Activated CD4-positive, alpha-beta T cell treated with anti-CD3 and anti-CD28 coated beads for 36 hours (primary cell): ENCODE data around the gene GIPC1. TPM values are rescaled to one million over a fixed set of nuclear protein-coding genes. Genes with fewer than 3 reads are reported as not detected.

Experiments used
- ATAC-seq: fragments of 200-7000 bp; cut with Tn5 transposase; one replicate; pipeline ENCODE4 v1.10.0; 2021; ENCODE audit warnings: mild to moderate bottlenecking, moderate library complexity
- CTCF ChIA-PET: fragments of 350-600 bp; sonication (Branson Sonifier 250); formaldehyde crosslinking; loops from one replicate; lab custom pipeline; 2021; ENCODE audit warnings: antibody characterized with exemption; lab: Charles Lee
- POLR2A ChIA-PET: fragments of 350-600 bp; sonication (Branson Sonifier 250); formaldehyde crosslinking; loops from one replicate; lab custom pipeline; 2021; ENCODE audit warnings: antibody characterized with exemption, inconsistent platforms; lab: Charles Lee
- DNase-seq: peaks from one replicate; pipeline ENCODE4 v3.0.0-alpha.2; 2020
- H3K27ac Mint-ChIP-seq: one replicate; pipeline ENCODE4 v1.8.0; 2021; ENCODE audit warnings: mixed read lengths
- H3K27me3 Mint-ChIP-seq: one replicate; pipeline ENCODE4 v1.8.0; 2021; ENCODE audit warnings: mixed read lengths
- H3K36me3 Mint-ChIP-seq: one replicate; pipeline ENCODE4 v1.8.0; 2021; ENCODE audit warnings: low read depth, mixed read lengths
- H3K4me1 Mint-ChIP-seq: one replicate; pipeline ENCODE4 v1.8.0; 2021; ENCODE audit warnings: mixed read lengths
- H3K4me3 Mint-ChIP-seq: one replicate; pipeline ENCODE4 v1.8.0; 2021; ENCODE audit warnings: mild to moderate bottlenecking, moderate library complexity, mixed read lengths
- H3K9me3 Mint-ChIP-seq: one replicate; pipeline ENCODE4 v1.8.0; 2021; ENCODE audit warnings: low read depth, mixed read lengths
- intact Hi-C, 2 experiments: fragments of 100-400 bp; cut with DNase I in 1 of 2; cut with micrococcal nuclease in 1 of 2; formaldehyde crosslinking; loops; one replicate each; pipeline versions ENCODE4 v1.14.2 to v1.15.1; 2022 to 2024; cut with DNase I, micrococcal nuclease
- total RNA-seq, 2 experiments: library from RNA; stranded (reverse); gene quantifications; one replicate each; pipeline ENCODE4 v1.2.3, GENCODE V29; 2021

The GIPC1 gene
- total RNA-seq, 2 experiments from 2014 or later: 19.3 to 25.7 TPM

DNA sequence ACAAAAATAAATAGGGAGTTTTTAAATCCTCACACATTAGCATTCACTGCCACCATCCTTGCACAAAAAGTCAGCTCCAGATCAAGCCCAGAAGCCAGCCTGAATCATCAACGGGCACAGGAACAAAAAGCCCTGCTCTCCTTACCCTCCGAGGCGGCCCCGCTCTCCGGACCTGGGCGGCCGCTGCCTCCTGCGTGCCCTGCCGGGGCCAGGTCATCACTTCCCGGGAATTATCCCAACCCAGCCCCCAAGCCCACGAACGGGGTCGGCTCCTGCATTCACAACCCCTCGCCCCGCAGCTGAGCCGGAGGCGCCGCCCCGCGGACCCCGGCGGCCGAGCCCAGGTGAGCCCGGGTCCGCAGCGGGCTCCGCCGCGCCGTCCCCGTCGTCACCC, 21.5 kb upstream of the GIPC1 start:
- no peaks in the 10 kb centered on the region for H3K9me3 Mint-ChIP-seq
- no peak for ATAC-seq
- ChIA-PET POLR2A (interaction anchor here (0.6 to 2.8 kb wide), 5 partner anchors 11 to 30 kb away, joined by 3 to 12 read pairs (median 3); partner anchors contain the start of gene GIPC1), CTCF (interaction anchor here (0.6 to 2.5 kb wide), 6 partner anchors 10 to 615 kb away, joined by 3 to 11 read pairs (median 4); no protein-coding TSS in a partner anchor)
- H3K36me3 Mint-ChIP-seq: peaks cover 42% of the 10 kb centered on the region
- DNase-seq: no peak
- H3K4me1 Mint-ChIP-seq: peaks cover 54% of the 10 kb centered on the region
- peak overlapping the region; percentile 94 for H3K4me3 Mint-ChIP-seq
- intact Hi-C loops: loop anchor here in 1 of 2 experiments (5.0 to 10.0 kb wide), 3 partner anchors 150 to 1573 kb away; partner anchors contain the start of genes RAD23A and TPM4
- peak overlapping the region; percentile 81 for H3K27ac Mint-ChIP-seq
- no peaks in the 10 kb centered on the region for H3K27me3 Mint-ChIP-seq

DNA sequence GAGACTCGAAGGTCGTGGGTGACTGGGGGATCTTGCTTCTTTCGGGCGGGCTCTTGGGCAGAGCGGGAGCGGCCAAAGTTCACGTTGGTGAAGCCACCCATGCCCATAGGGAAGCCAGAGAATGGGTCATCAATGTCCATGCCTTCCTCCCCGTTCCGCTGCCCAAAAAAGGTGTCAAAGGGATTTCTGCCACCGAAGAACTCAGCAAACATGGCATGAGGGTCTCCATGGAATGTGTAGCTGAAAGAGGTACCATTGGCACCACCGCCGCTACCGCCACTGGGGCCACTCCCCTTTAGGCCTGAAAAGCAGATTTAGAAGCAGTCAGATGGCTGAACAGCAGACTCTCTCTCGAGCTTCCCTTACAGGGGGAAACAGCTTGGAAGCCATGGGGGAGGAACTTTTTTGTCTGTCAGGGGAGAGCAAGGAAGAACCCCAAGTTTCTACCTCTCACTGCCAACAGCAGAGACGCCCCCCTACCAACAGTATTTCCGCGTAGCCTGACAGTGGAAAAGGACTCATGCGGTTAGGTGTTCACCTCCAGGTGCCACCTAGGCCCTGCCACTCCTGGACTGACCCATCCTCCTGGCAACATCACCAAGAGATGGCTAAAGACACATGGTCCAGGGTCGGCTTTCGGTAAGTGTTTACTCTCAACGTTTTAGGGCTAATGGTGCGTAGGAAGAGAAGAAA, 21.0 kb upstream of the GIPC1 start:
- ChIA-PET POLR2A (interaction anchor here (0.6 to 2.6 kb wide), 4 partner anchors 10 to 30 kb away, joined by 3 to 12 read pairs (median 3); partner anchors contain the start of gene GIPC1), CTCF (interaction anchor here (0.7 to 2.5 kb wide), 5 partner anchors 10 to 614 kb away, joined by 3 to 11 read pairs (median 3); partner anchors contain the start of gene PTGER1)
- Mint-ChIP-seq H3K4me1 (peaks cover 49% of the 10 kb centered on the region), H3K27ac (peak overlapping the region; percentile 81), H3K9me3 (no peaks in the 10 kb centered on the region), H3K4me3 (peak overlapping the region; percentile 94), H3K27me3 (no peaks in the 10 kb centered on the region), H3K36me3 (peaks cover 44% of the 10 kb centered on the region)
- ATAC-seq (no peak), DNase-seq (no peak)
- intact Hi-C loops: loop anchor here in 1 of 2 experiments (5.0 to 10.0 kb wide), 3 partner anchors 150 to 1572 kb away; partner anchors contain the start of genes RAD23A and TPM4

DNA sequence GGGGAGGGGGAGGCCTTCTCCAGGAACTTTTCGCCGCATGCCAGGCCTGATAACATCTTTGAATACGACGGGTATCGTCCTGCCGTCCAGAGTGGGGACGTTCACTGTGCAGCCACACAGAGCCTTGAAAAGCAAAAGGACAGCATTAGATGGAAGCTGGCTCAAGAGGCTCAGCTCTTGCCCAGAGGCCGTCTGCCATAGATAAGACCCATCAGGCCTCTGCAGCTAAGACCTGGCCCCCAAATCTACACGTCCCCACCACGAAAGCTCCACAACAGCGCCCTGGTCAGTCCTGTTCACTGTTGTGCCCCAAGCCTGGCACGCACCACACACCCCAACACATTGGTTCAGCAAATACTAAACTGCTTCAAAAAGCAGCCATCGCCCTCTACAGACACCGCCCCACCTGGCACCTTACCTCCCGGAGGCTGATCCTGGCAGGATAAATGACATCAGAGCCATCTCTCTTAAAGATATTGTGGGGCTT, 20.2 kb upstream of the GIPC1 start:
- ATAC-seq: no peak
- no peak for DNase-seq
- H3K9me3 Mint-ChIP-seq: no peaks in the 10 kb centered on the region
- H3K4me1 Mint-ChIP-seq: peaks cover 47% of the 10 kb centered on the region
- H3K4me3 Mint-ChIP-seq: peak overlapping the region; percentile 94
- H3K27ac Mint-ChIP-seq: peak overlapping the region; percentile 81
- intact Hi-C loops: loop anchor here in 1 of 2 experiments (5.0 to 10.0 kb wide), 3 partner anchors 149 to 1571 kb away; partner anchors contain the start of genes RAD23A and TPM4
- no peaks in the 10 kb centered on the region for H3K27me3 Mint-ChIP-seq
- ChIA-PET CTCF (interaction anchor here (0.7 to 2.5 kb wide), 3 partner anchors 11 to 614 kb away, joined by 3 to 11 read pairs (median 3); no protein-coding TSS in a partner anchor), POLR2A (interaction anchor here (0.6 kb wide), 1 partner anchor 928 kb away, joined by 5 read pairs; no protein-coding TSS in a partner anchor)
- peaks cover 44% of the 10 kb centered on the region for H3K36me3 Mint-ChIP-seq

DNA sequence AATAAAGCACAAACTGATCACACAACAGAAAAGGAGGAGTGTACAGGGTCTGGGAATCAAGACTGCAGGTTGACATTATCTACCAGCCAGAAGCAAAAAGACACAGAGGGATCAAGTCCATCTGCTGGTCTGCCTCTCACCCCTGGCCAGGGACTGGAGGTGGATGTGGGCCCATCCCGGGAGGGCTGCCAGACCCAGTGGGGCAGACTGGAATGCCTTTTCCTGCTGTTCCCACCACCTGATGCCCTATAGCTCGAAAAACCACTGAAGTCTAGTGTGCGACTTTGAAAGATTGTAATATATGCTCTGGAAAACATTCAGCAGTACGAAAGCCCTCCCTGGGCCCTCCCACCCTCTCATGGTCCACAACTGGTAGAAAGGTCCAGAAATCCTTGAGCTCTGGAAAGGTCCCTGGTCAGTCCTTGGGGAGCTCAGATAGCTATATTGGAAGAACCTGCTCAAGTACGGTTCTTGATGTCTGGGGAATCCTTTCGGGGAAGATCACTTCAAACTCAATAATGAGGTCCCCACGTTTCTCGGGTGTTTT, 19.6 kb upstream of the GIPC1 start:
- Mint-ChIP-seq H3K4me1 (peaks cover 52% of the 10 kb centered on the region), H3K27me3 (no peaks in the 10 kb centered on the region), H3K4me3 (peak overlapping the region; percentile 94), H3K9me3 (no peaks in the 10 kb centered on the region), H3K27ac (peak overlapping the region; percentile 81), H3K36me3 (peaks cover 44% of the 10 kb centered on the region)
- ChIA-PET POLR2A (interaction anchor here (0.6 kb wide), 1 partner anchor 928 kb away, joined by 5 read pairs; no protein-coding TSS in a partner anchor), CTCF (interaction anchor here (0.7 to 2.5 kb wide), 2 partner anchors 11 to 35 kb away, joined by 3 to 11 read pairs; no protein-coding TSS in a partner anchor)
- ATAC-seq: no peak
- intact Hi-C loops: loop anchor here in 1 of 2 experiments (5.0 to 10.0 kb wide), 3 partner anchors 148 to 1571 kb away; partner anchors contain the start of genes RAD23A and TPM4
- no peak for DNase-seq

DNA sequence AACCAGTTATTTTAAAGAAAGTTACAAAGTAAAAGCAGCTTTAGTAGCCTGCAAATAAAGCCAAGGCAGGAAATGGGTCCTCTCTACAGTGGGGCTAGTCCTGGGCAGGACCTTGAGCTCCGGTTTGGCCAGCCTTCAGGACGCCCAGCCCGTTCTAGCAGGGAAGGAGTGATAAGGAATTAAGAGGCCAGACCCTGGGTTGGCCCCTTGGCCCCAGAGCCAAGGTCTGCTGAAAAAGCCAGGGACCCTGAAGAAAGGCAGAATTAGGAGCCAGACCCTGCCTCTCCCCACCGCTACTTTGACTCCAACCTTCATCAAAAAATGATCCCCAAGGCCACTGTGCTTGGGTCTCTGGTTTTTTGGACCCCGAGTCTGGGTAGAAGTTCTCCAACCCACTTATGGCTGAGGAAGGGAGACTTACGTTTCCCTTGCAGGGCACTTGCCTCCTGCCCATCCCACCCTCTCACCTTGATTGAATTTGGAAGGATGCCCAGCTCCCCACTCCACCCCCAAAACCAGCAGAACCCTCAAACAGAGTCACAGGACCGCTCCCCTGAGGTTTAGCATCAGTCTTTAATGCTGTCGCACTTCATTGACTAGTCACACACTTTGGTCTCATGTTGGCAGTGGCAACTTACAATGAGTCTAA, 18.4 kb upstream of the GIPC1 start:
- no peaks in the 10 kb centered on the region for H3K9me3 Mint-ChIP-seq
- CTCF ChIA-PET: interaction anchor here (0.9 kb wide), 1 partner anchor 10 kb away, joined by 3 read pairs; no protein-coding TSS in a partner anchor
- POLR2A ChIA-PET: interaction anchor here (0.6 kb wide), 1 partner anchor 40 kb away, joined by 3 read pairs; no protein-coding TSS in a partner anchor
- peaks cover 44% of the 10 kb centered on the region for H3K36me3 Mint-ChIP-seq
- no peaks in the 10 kb centered on the region for H3K27me3 Mint-ChIP-seq
- ATAC-seq (no peak), DNase-seq (no peak)
- H3K27ac Mint-ChIP-seq: peak overlapping the region; percentile 37
- peak overlapping the region; percentile 94 for H3K4me3 Mint-ChIP-seq
- H3K4me1 Mint-ChIP-seq: peaks cover 49% of the 10 kb centered on the region
- intact Hi-C loops: loop anchor here in 1 of 2 experiments (10.0 kb wide), 1 partner anchor 1570 kb away; the partner anchor contains the start of gene RAD23A

DNA sequence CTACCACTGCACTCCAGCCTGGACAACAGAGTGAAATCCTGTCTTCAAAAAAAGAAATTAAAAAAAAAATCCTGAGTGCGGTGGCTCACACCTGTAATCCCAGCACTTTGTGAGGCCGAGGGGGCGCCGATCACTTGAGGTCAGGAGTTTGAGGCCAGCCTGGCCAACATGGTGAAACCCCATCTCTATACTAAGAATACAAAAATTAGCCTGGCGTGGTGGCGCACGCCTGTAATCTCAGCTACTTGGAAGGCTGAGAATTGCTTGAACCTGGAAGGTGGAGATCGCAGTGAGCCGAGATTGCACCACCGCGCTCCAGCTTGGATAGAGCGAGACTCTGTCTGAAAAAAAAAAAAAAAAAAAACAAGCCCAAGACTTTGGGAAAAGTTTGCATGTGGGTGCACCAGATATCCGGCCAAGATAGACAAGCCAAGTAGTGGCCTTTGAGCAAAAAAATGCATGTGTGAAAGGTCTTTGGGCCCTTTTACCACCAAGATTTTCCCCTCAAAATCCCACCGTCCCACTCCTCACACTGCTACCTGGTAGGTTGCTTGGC, 16.6 kb upstream of the GIPC1 start:
- Mint-ChIP-seq H3K36me3 (peaks cover 41% of the 10 kb centered on the region), H3K9me3 (no peaks in the 10 kb centered on the region), H3K27me3 (no peaks in the 10 kb centered on the region), H3K4me1 (peaks cover 55% of the 10 kb centered on the region), H3K4me3 (no peak overlapping the region), H3K27ac (no peak overlapping the region)
- CTCF ChIA-PET: interaction anchor here (0.6 to 0.9 kb wide), 4 partner anchors 9 to 856 kb away, joined by 3 to 4 read pairs (median 3); no protein-coding TSS in a partner anchor
- ATAC-seq (no peak), DNase-seq (no peak)
- intact Hi-C loops: loop anchor here in 1 of 2 experiments (10.0 kb wide), 1 partner anchor 1568 kb away; the partner anchor contains the start of gene RAD23A
- POLR2A ChIA-PET: no interaction called here

DNA sequence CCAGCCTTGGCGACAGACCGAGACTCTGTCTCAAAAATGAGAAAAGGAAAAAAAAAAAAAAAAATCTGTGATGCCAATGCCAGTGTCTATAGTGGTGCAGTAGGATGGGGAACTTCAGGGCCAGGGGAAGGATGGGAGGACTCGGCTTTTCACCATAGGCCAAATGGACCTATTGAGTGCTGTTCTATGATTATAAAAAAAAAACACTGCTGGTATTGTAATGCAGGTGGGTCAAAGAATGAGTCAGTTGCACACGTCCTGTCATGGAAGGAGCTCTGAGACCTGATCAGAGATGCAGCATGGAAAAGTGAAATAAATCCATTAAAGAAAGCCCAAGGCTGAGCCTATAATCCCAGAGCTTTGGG, 15.3 kb upstream of the GIPC1 start:
- H3K27me3 Mint-ChIP-seq: no peaks in the 10 kb centered on the region
- DNase-seq (no peak), ATAC-seq (no peak)
- no peak overlapping the region for H3K4me3 Mint-ChIP-seq
- H3K36me3 Mint-ChIP-seq: peaks cover 29% of the 10 kb centered on the region
- no peaks in the 10 kb centered on the region for H3K9me3 Mint-ChIP-seq
- POLR2A ChIA-PET: no interaction called here
- CTCF ChIA-PET: no interaction called here
- H3K27ac Mint-ChIP-seq: peak overlapping the region; percentile 76
- intact Hi-C loops: loop anchor here in 1 of 2 experiments (10.0 kb wide), 1 partner anchor 1566 kb away; the partner anchor contains the start of gene RAD23A
- H3K4me1 Mint-ChIP-seq: peaks cover 62% of the 10 kb centered on the region

DNA sequence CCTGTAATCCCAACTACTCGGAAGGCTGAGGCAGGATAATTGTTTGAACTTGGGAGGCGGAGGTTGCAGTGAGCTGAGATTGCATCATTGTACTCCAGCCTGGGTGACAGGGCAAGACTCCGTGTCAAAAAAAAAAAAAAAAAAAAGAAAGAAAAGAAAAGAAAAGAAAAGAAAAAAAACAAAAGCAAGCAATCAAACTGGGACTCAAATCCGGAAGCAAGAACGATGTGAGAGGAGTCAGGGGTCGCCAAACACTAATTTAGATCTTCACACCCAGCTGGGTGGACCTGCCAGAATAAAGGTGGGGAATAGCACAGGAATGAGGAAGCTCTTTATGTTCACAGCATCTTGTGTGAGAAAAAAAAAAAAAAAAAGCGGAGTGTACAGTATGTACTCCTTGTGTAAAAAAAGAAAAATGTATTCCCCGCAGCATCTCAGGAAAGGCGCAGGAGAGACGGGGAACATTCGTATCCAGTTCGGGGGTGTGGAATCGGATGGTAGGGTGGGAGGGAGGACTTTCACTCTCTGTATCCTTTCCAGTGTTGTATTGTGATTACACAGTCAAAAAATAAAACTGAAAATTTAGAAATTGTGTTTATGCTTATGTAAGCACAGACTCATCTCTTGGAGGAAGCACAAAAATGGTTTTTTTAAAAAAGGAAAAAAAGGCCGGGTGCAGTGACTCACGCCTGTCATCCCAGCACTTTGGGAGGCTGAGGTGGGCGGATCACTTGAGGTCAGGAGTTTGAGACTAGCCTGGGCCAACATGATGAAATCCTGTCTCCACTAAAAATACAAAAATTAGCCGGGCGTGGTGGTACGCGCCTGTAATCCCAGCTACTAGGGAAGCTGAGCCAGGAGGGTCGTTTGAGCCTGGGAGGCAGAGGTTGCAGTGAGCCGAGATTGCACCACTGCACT, 14.6 kb upstream of the GIPC1 start:
- POLR2A ChIA-PET: interaction anchor here (2.1 kb wide), 1 partner anchor 8 kb away, joined by 12 read pairs; the partner anchor contains the start of gene DNAJB1
- intact Hi-C loops: loop anchor here in 1 of 2 experiments (10.0 kb wide), 1 partner anchor 1566 kb away; the partner anchor contains the start of gene RAD23A
- H3K36me3 Mint-ChIP-seq: peaks cover 22% of the 10 kb centered on the region
- H3K9me3 Mint-ChIP-seq: no peaks in the 10 kb centered on the region
- DNase-seq (peak; percentile 53), ATAC-seq (peak; percentile 15)
- peaks cover 62% of the 10 kb centered on the region for H3K4me1 Mint-ChIP-seq
- CTCF ChIA-PET: interaction anchor here (0.6 to 1.5 kb wide), 5 partner anchors 15 to 1750 kb away, joined by 3 read pairs; no protein-coding TSS in a partner anchor
- no peak overlapping the region for H3K4me3 Mint-ChIP-seq
- H3K27me3 Mint-ChIP-seq: no peaks in the 10 kb centered on the region
- H3K27ac Mint-ChIP-seq: peak overlapping the region; percentile 76

DNA sequence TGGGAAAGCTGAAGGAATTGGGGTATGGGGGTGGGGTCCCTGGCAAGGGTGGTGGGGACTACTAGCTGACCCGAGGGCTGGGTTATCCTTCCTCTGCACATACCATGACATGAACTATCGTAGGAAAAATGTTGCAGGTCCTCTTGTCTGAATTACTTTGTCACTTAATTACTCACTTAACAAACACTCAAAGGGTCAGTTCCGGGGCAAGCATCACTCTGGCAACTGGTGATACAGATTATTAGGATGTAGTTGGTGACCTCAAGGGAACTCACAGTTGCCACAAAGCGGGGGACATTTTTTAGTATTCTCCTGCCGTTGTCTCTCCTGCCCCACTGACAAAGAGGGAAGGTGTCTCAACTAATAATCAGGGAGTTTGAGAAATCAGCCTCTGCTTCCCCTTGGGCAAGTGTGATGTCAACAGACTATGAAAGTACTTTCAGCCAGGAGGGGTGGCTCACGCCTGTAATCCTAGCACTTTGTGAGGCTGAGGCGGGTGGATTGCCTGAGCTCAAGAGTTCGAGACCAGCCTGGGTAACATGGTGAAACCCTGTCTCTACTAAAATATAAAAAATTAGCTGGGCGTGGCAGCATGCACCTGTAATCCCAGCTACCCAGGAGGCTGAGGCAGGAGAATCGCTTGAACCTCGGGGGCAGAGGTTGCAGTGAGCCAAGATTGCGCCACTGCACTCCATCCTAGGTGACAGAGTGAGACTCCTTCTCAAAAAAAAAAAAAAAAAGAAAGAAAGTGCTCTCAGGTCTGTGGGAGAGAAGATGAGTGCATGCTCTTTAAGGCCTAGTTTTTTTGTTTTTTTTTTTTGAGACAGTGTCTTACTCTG, 12.0 kb upstream of the GIPC1 start:
- H3K4me1 Mint-ChIP-seq: peaks cover 64% of the 10 kb centered on the region
- H3K36me3 Mint-ChIP-seq: peaks cover 4% of the 10 kb centered on the region
- ChIA-PET CTCF (interaction anchor here (1.0 to 1.6 kb wide), 3 partner anchors 10 to 78 kb away, joined by 3 to 9 read pairs (median 9); partner anchors contain the start of genes DNAJB1 and GIPC1), POLR2A (interaction anchor here (2.1 kb wide), 1 partner anchor 11 kb away, joined by 12 read pairs; the partner anchor contains the start of gene DNAJB1)
- no peaks in the 10 kb centered on the region for H3K27me3 Mint-ChIP-seq
- no peaks in the 10 kb centered on the region for H3K9me3 Mint-ChIP-seq
- DNase-seq: peak; percentile 31
- intact Hi-C loops: no loop called here
- ATAC-seq: no peak
- H3K4me3 Mint-ChIP-seq: no peak overlapping the region
- peak overlapping the region; percentile 81 for H3K27ac Mint-ChIP-seq
